OCI-LY1 (cell line): Measurements from ENCODE around the gene GFOD1.

Experiments
- H2AFZ ChIP-seq: fragments of 200-600 bp; sonication (generic), shearing (Covaris generic); 2 replicates; pipeline ENCODE4 v1.6.0; 2014; ENCODE audit warnings: antibody characterized with exemption, mild to moderate bottlenecking, low read length
- H3F3A ChIP-seq: fragments of 200-600 bp; sonication (generic), shearing (Covaris generic); 2 replicates; pipeline ENCODE4 v1.6.0; 2014; ENCODE audit warnings: mild to moderate bottlenecking, antibody characterized with exemption, low read length, moderate library complexity; ENCODE audit not compliant: insufficient read depth
- H3K27ac ChIP-seq: fragments of 200-600 bp; sonication (generic); 2 replicates; pipeline ENCODE4 v1.5.1; 2014; ENCODE audit warnings: low read length, mixed run types, mild to moderate bottlenecking, low read depth; ENCODE audit not compliant: poor library complexity, severe bottlenecking
- H3K27me3 ChIP-seq: fragments of 200-600 bp; sonication (generic); 2 replicates; pipeline ENCODE4 v1.6.0; 2014; ENCODE audit warnings: antibody characterized with exemption, mild to moderate bottlenecking, low read length, moderate library complexity; ENCODE audit not compliant: insufficient read depth
- H3K36me3 ChIP-seq: fragments of 200-600 bp; sonication (generic); 2 replicates; pipeline ENCODE4 v1.6.1; 2014; ENCODE audit warnings: mild to moderate bottlenecking, antibody characterized with exemption, low read length, moderate library complexity, mixed read lengths; ENCODE audit not compliant: insufficient read depth
- H3K4me1 ChIP-seq: fragments of 200-600 bp; sonication (generic); 2 replicates; pipeline ENCODE4 v1.5.1; 2014; ENCODE audit warnings: mild to moderate bottlenecking, low read length, moderate library complexity; ENCODE audit not compliant: insufficient read depth, severe bottlenecking
- H3K4me2 ChIP-seq: fragments of 200-600 bp; sonication (generic), shearing (Covaris generic); 2 replicates; pipeline ENCODE4 v1.6.1; 2014; ENCODE audit warnings: low read length
- H3K4me3 ChIP-seq: fragments of 200-600 bp; sonication (generic); 2 replicates; pipeline ENCODE4 v1.5.1; 2014; ENCODE audit warnings: low read length, low read depth, mild to moderate bottlenecking, mixed read lengths; ENCODE audit not compliant: poor library complexity, severe bottlenecking
- H3K79me2 ChIP-seq: fragments of 200-600 bp; shearing (Covaris generic); 2 replicates; pipeline ENCODE4 v1.6.1; 2016; ENCODE audit warnings: mixed run types, low read length, mixed read lengths; ENCODE audit not compliant: insufficient read depth
- H3K9ac ChIP-seq: fragments of 200-600 bp; sonication (generic), shearing (Covaris generic); 2 replicates; pipeline ENCODE4 v1.6.1; 2014; ENCODE audit warnings: mild to moderate bottlenecking, low read length, mixed read lengths
- H3K9me2 ChIP-seq: fragments of 200-600 bp; sonication (generic), shearing (Covaris generic); 2 replicates; pipeline ENCODE4 v1.6.1; 2014; ENCODE audit warnings: low read depth, mild to moderate bottlenecking, low read length, mixed read lengths
- H3K9me3 ChIP-seq: fragments of 200-600 bp; shearing (Covaris generic); 2 replicates; pipeline ENCODE4 v1.6.1; 2014; ENCODE audit warnings: low read length, mixed read lengths
- H4K20me1 ChIP-seq: fragments of 200-600 bp; sonication (generic), shearing (Covaris generic); 2 replicates; pipeline ENCODE4 v1.6.0; 2016; ENCODE audit warnings: mild to moderate bottlenecking, low read length; ENCODE audit not compliant: insufficient read depth
- CTCF ChIP-seq: fragments of 200-600 bp; sonication (generic), shearing (Covaris generic); IDR thresholded peaks from 2 replicates; pipeline ENCODE4 v1.5.1; 2017; ENCODE audit warnings: mild to moderate bottlenecking, antibody characterized with exemption, low read length, moderate library complexity, mixed read lengths
- EZH2 ChIP-seq: fragments of 200-600 bp; sonication (generic), shearing (Covaris generic); IDR thresholded peaks from 2 replicates; pipeline ENCODE4 v1.8.0; 2017; ENCODE audit warnings: borderline replicate concordance, mixed run types, mild to moderate bottlenecking, antibody characterized with exemption, low read length, moderate library complexity, mixed read lengths

The GFOD1 gene

GRCh38 chr6:13427316-13427715 is 60.1 kb downstream of the GFOD1 start:
- H3K27ac ChIP-seq, result peak overlapping the region; percentile 93
- peaks cover 8% of the 10 kb centered on the region for H3K79me2 ChIP-seq
- no peak overlapping the region for H2AFZ ChIP-seq
- H3K36me3 ChIP-seq, result peaks cover 6% of the 10 kb centered on the region; the same call in 1 of the 2 replicates
- peak overlapping the region; percentile 64 for H3K4me2 ChIP-seq
- TF ChIP-seq CTCF (no peak), EZH2 (no peak)
- no peaks in the 10 kb centered on the region for H3K9me2 ChIP-seq
- H3K4me1 ChIP-seq, result peaks cover 72% of the 10 kb centered on the region
- H3K9me3 ChIP-seq, result no peaks in the 10 kb centered on the region
- H3K9ac ChIP-seq, result peak overlapping the region; percentile 34; the same call in 1 of the 2 replicates
- 0 out of 2 replicates have a peak, but pooled peaks cover 5% of the 10 kb centered on the region for H3F3A ChIP-seq
- peak overlapping the region; percentile 24 for H3K4me3 ChIP-seq
- no peaks in the 10 kb centered on the region for H3K27me3 ChIP-seq
- H4K20me1 ChIP-seq, result no peaks in the 10 kb centered on the region

- Histone ChIP-seq H3K27me3 (no peaks in the 10 kb centered on the region), H3K79me2 (peaks cover 3% of the 10 kb centered on the region), H2AFZ (no peak overlapping the region), H3K9me3 (no peaks in the 10 kb centered on the region), H3K4me3 (no peak overlapping the region), H3K9ac (no peak overlapping the region), H4K20me1 (no peaks in the 10 kb centered on the region), H3K27ac (peak overlapping the region; percentile 93), H3K9me2 (no peaks in the 10 kb centered on the region), H3F3A (0 out of 2 replicates have a peak, but pooled peaks cover 5% of the 10 kb centered on the region), H3K4me2 (no peak overlapping the region), H3K36me3 (peaks cover 6% of the 10 kb centered on the region; the same call in 1 of the 2 replicates), H3K4me1 (peaks cover 71% of the 10 kb centered on the region)
- TF ChIP-seq EZH2 (no peak), CTCF (no peak)
Observed at GRCh38 chr6:13425943-13426931, 61.2 kb downstream of the GFOD1 start.

- no peaks in the 10 kb centered on the region for H3K27me3 ChIP-seq
- no peaks in the 10 kb centered on the region for H3K9me3 ChIP-seq
- peaks cover 71% of the 10 kb centered on the region for H3K4me1 ChIP-seq
- no peak overlapping the region for H3K4me3 ChIP-seq
- no peak overlapping the region for H3K9ac ChIP-seq
- H3K4me2 ChIP-seq, result no peak overlapping the region
- no peaks in the 10 kb centered on the region for H3K9me2 ChIP-seq
- 0 out of 2 replicates have a peak, but pooled peaks cover 5% of the 10 kb centered on the region for H3F3A ChIP-seq
- H3K27ac ChIP-seq, result no peak overlapping the region
- H3K79me2 ChIP-seq, result no peaks in the 10 kb centered on the region
- H3K36me3 ChIP-seq, result peaks cover 6% of the 10 kb centered on the region; the same call in 1 of the 2 replicates
- H4K20me1 ChIP-seq, result no peaks in the 10 kb centered on the region
- TF ChIP-seq EZH2 (no peak), CTCF (no peak)
- H2AFZ ChIP-seq, result no peak overlapping the region
Observed at GRCh38 chr6:13425270-13425873, 62.0 kb downstream of the GFOD1 start.
